Glomerular visceral epithelial cell (primary cell): ENCODE measurements around the gene MYT1.
"Not testable (repeated sequence)": the region's sequence is repeated elsewhere in the genome, so short reads cannot be mapped to it uniquely, and the experiment has no call there.

Experiments
- DNase-seq: peaks from one replicate; pipeline ENCODE4 v3.0.0-alpha.2; 2016; ENCODE audit errors: extremely low spot score

The MYT1 gene

DNA sequence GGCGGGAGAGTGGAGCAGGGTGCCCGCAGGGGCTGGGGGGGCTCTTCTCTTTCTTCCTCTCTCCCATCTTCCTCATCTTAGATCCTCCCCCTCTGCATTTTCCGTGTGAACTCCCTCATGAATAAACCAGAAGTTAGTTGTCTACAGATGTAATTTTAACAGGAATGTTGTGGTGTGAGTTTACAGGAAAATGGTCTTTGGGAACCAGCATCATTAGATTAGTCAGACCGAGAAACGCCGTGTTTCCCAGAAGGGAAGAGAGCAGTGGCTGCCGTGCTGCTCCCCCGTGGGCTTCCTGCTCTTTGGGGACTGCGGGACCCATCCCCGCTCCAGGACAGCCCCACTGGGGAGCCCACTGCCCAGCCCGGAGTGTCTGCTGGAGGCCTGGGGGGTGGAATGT, 3.4 kb downstream of the MYT1 start:
- no peak for DNase-seq

DNA sequence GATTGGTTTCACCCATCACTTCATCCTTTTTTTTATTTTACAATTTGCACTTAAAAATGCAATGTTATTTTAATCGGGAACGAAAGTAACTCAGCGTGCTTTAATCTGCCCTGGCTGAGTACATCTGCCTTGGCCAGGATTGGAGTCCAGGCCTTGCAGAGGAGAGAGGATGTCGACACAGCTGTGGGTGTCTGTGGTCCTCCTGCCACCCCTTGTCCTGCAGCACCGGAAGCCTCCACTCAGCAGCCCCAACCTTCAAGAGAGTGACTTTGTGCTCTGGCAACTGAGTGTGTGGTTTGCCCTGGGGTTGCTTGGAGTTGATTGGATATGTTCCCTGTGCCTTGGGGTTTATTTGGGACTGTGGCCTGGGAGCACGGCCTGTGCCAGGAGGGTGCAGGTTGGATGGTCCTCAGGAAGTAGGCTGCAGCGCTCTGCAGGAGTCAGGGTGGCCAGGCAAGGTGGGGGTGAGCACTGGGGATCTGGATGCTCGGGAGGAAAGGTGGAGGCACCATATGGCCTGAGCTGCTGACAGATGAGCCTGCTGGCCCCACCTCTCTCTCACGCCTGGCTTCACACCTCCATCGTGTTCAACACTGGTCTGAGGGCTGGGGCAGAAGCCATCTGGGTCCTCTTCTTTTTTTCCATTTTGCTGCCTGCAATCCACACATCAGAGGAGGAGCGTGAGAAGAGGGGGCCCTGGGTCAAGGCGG, 4.3 kb downstream of the MYT1 start:
- DNase-seq, result no peak

DNA sequence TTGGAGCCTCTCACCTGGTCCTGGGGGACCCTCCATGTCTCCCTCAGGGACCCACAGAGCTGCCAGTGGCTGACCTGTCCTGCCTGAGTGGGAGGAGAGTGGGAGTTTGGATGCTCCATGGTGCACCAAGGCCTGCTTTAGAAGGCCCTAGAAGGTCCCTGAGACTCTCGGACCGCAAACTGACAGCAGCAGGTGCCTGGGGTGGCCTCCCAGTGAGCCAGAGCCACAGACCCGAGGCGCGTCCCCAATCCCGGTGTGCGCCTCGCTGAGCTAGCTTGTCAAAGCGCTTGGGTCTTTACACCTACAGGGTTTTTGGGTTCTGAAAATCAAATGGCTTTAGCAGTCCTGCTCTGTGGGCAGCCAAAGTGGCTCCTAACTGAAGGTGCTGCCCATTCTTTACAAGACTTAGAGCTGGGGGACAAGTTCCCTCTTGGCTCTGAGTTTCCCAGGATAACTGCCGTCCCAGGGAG, 4.9 kb downstream of the MYT1 start:
- no peak for DNase-seq

DNA sequence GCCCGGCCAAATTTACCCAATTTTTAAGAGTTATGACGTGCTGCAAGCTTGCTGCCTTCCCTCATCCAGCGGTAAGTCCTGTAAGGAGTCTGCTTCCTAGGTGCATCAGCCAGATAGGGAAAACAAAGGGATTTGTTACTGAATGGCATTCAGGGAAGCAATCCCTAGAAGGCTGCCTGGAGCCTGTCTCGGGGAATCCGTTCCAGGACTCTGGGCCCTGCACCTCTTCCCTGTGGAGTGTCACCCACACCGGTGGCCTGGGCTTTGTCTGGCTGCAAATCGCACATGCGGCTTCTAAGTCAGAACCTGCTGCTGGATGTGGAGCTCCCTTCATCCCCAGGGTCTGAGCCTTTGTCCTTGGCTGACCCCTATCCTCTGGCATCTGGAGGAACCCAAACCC, 7.0 kb downstream of the MYT1 start:
- no peak for DNase-seq

DNA sequence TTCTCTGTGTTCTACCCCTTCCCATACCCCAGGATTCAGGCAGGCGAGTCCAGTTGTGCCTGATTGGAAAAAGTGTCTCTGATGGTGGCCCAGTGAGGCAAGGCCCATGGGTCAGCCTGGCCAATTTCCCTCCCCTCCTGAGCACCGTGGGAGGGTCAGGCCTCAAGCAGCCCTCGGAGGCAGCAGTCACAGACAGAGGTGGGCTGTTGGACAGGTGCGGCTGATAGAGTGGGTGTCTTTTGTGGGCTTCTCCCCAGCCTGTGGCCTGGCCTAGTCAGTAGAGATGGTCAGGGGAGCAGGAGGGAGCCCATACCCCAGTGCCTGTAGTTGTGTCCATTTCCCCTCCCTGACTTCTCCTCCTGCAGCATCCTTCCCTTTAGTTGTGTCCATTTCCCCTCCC, 8.9 kb downstream of the MYT1 start:
- no peak for DNase-seq

DNA sequence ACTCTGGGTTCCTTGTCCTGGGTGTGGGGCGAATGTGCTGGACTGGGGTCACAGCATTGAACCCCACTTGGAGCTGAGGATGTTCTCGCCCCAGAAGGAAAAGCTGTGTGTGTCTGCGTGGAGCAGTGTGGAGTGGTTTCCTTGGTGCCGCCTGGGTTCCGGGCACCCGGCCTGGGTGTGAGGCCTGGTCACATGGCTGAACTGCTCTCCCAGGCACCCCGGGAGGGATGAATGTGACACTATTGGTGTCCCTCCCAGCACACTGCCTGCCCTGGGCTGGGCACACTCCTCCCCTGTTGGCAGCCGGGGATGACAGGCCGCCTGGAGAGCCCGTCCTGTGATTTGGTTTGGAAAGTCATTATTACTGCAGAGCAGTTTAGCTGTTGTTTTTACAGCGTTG, 12.3 kb downstream of the MYT1 start:
- no peak for DNase-seq

DNA sequence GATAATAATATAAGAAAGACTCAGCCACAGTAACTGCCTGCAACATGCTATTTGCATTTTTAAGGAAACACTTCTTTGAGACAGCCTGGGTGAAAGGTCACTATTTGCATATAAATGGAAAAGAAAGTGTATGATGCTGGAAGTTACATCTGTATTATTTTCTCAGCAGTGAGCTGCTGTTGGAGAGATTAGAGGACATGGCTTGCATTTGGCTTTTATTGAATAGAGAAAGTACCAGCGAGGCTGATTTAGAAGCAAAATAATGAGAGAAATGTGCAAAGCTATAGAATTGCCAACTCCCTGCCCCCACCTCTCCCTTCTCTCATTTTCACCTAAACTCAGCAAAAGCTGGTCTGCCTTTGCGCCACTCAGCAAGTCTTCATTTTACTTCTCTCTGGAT, 12.7 kb downstream of the MYT1 start:
- no peak for DNase-seq

DNA sequence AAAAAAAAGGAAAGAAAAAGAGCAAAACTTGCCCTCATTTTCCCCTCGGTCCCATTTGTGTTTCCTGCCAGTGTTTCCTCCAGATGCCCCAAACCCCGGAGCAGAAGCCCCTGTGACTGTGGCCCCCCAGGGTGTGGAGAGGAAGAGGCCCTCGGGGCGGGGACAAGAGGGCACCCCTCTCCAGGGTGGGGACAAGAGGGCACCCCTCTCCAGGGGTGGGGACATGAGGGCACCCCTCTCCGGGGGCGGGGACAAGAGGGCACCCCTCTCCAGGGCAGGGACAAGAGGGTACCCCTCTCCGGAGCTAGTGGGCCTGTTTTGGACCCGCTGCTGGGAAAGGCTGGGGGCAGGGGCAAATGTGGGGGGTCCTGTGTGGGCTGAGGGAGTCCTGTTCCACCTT, 13.1 kb downstream of the MYT1 start:
- DNase-seq, result no peak

DNA sequence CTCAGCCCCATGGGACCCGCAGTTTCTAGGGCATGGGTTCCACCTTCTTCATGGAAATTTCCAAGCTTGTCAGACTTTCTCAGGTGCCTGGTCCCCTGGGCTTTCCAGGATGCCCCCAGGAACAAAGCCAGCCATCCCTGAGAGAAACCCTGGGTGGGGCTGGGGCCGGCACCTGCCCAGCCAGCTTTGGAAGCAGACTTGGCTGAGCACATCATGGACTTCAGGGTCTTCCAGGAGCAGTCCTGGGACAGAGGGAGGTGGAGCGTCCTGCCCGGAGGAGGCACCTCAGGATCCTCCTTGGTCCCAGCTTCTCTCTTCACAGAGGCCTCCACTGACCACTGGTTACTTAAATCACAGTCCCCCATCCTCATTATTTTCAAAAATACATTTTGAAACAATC, 13.5 kb downstream of the MYT1 start:
- no peak for DNase-seq

DNA sequence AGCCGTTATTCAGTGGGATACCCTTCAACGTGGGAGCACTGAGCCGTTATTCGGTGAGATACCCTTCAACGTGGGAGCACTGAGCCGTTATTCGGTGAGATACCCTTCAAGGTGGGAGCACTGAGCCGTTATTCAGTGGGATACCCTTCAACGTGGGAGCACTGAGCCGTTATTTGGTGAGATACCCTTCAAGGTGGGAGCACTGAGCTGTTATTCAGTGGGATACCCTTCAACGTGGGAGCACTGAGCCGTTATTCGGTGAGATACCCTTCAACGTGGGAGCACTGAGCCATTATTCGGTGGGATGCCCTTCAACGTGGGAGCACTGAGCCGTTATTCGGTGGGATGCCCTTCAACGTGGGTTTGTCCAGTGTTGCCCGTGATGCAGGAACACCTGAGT, 14.7 kb downstream of the MYT1 start:
- DNase-seq, result not testable (repeated sequence)

DNA sequence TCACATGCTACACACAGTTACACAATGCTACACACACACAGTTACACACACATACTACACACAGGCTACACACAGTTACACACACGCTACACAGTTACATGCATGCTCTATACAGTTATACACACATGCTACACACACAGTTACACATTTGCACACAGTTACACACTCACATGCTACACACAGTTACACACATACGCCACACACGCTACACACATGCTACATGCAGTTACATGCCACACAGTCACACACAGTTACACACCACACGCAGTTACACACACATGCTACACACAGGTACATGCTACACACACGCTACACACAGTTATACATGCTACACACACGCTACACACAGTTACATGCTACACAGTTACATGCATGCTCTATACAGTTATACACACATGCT, 15.6 kb downstream of the MYT1 start:
- DNase-seq, result no peak

DNA sequence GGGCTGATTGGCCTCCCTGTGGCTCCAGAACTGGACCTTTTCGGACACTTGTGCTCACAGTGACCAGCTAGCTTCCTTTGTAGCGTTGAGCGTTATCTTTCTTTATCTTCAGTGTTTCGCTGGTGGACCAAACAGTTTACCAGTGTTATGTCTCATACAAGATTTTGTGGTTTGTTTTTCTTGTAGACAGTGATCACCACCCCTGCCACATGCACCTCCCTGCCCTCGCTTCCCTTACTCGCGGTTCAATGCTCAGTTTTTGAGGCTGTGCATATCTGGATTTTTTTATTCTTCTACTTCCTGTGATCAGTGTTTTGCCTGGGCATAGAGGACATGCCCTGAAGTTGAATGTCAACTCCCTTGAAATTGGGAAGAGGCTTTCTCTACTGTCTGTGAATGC, 16.4 kb downstream of the MYT1 start:
- no peak for DNase-seq

DNA sequence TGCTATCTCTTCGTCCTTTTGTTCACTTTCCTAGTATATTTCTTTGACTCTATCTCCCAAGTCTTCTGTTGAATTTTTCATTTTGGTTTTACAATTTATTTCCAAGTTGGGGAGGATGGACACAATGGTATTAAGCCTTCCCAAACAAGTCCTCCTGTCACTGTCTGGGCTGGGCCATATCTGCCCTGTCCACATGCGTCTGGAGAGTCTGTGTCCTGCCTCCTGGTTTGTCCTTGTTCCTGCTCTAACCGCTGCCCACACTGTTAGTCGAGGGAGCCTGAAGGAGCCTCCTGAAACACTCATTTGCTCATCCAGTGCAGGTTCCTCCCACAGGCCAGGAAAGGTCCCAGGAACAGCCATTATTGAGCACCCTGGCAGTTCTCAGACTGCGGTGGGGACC, 17.1 kb downstream of the MYT1 start:
- no peak for DNase-seq

DNA sequence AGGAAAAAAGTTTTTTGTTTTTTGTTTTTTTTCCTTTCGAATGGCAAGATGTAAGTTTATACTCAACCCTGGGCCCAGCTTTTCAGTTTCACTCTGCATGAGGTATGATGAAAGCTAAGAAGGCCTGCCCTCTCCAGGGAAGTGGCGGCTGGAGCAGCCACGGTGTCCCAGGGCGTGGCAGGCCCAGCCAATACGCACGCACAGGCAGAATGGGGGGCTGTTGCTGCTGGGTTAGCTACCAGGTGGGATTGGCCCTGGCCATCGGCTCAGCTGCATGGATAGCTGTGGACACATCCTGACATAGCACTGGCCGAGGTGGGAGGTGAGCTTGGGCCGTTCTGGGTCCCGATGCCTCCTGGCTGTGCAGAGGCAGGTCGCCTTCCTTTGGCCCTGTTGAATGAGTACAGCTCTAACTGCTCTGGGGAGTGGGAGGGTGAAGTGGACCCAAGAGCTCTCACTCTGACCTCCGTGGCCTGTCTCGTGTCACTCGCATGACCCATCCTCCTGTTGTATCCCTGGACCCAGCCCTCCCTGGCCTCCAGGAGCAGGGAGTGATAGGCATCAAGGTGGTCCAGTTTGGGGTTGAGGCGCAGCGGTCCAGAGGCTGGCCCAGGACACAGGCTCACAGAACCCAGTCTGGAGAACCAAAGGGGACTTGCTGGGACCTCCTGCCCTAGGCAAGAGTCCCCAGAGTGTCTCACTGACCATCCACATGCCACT, 18.1 kb downstream of the MYT1 start:
- no peak for DNase-seq

DNA sequence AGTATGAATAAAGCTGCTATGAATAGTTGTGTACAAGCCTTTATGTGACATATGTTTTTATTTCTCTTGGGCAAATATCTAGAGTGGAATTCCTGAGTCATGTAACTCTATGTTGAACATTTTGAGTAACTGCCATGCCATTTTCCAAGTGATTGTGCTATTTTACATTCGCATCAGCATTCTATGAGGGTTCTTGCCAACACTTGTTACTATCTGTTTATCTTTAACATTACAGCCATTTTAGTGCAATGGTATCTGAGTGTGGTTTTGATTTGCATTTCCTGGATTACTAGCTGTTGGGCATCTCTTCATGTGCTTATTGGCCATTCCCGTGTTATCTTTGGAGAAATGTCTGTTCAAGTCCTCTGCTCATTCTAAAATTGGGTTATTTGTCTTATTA, 19.1 kb downstream of the MYT1 start:
- DNase-seq, result no peak

DNA sequence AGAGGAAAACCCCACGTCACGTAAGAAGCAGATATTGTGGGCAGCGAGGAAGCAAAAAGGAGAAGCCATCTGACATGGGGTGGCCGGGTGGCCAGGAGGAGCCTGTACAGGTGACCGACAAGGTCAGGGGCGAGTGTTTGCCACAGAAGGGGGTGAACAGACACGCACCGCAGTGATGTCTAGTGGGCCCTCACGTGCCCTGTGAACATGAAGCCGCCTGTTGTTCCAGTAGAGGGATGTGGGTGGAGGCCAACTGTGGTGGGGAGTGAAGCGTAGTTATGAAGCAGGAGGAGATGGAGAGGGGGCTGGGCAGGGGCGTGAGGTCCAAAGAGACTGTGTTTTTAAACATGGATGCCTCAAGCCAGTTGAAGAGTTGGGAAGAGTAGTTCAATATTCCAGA, 20.5 kb downstream of the MYT1 start:
- DNase-seq, result no peak

DNA sequence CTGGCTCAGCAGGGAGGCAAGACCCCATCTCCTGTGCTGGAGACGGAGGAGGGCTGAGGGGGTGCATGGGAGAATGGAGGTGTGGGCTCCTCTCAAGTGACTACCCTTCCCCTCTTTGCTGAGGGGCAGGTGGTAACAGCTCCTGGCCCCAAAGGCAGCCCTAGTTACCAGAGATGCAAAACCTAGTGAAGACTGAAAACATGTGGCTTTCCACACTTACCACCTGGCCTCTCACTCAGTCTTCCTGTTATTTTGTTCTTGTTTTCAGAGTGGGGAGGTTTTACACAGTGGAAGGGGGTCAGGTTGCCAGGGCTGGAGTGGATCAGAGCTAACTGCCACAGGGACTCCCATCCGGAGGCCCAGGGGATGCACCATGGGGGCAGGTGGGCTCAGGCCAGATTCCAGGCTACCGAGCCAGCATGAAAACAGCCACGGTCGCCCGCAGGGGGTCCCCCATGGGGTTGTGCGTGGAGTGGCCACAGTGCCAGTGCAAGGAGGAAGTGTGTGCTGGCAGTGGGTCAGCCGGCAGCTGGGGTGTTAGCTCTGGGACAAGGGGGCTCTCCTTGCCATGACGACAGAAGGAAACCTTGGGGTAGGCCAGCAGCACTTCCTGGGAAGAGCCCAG, 21.1 kb downstream of the MYT1 start:
- no peak for DNase-seq

DNA sequence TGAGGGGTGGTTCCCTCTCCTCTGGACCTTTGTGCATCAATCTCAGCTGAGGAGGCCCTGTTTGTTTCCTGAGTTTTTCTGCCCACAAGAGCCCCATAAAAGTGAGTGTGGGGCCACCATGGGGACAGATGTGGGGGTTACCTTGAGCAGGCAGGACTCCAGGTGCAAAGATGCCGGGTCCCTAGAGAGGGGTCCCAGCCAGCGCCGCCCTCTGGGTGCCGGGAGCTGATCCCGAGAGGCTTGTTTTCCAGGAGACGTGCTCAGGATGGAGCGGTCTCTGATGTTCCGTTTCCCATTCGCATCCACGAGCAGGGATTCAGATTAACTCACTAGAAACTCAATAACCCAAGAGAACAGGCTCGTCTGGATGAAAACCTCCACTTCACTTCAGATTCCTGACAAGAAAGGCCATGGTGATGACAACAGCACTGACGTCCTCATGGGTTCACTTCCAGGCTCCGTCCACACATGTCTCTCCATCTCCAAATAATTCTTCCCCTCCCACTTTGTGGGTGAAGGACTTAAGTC, 21.9 kb downstream of the MYT1 start:
- no peak for DNase-seq

DNA sequence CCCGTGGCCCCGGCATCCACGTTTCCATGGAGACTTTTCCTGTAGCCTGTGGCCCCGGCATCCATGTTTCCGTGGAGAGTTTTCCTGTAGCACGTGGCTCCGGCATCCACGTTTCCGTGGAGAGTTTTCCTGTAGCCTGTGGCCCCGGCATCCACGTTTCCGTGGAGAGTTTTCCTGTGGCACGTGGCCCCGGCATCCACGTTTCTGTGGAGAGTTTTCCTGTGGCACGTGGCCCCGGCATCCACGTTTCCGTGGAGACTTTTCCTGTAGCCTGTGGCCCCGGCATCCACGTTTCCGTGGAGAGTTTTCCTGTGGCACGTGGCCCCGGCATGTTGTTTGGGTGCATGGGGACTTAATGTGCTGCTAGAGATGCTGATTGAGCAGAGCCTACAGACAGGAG, 23.0 kb downstream of the MYT1 start:
- not testable (repeated sequence) for DNase-seq

DNA sequence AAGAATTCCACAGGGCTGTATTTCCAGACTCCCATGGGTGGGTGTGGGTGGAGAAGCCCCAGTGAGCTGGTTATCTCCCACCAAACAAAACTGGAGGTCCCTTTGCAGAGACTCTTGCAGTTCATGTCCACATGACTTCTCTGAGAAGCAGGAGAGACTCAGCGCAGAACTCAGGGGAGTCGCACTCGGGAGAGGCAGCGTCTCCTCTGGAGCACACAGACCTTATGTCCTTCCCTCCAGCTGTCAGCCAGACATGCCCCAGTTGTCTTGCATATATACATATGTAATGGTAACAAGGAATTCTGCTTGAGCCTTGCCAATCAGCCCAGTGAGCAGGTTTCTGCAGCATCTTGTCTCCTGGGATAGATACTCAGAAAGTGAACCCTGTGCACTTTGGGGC, 23.8 kb downstream of the MYT1 start:
- DNase-seq, result no peak

DNA sequence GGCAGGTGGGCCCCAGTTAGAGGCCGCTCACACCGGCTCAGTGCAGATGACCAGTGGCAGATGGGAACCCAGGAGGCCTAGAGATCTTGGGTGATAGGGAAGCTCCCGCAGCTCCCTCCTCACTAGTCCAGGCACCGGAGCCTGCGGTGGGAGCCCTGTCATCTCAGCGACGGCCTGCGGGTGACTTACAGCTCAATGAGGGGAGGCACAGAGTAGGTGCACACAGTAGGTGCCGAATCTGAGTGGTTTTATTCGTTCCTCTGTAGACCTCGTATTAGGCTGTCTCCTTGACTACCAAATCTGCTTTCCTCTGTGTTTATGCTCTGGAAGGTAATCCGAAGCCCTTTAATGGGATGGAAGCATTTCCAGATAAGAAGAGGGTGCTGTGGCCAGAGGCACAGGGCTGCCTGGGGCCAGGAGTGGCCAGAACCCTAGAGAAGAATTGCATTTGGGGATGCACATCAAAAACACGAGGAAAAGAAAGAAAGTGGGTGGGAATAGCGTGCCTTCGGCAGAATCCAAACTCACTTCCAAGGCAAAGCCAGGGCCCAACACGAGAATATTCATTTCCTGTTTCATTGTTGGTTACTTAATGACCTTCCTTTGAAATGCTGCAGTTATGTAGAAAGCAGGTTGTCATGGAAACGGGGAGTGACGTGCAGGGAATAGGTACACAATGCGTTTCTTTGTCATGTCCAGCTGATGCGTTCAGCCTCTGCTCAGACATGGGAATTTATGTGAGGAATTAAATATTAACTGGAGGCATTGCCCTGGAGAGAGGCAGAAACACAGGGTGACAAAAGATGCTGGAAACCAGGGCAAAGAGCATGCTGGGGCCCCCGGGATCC, 24.7 kb downstream of the MYT1 start:
- DNase-seq, result peak; percentile 47

DNA sequence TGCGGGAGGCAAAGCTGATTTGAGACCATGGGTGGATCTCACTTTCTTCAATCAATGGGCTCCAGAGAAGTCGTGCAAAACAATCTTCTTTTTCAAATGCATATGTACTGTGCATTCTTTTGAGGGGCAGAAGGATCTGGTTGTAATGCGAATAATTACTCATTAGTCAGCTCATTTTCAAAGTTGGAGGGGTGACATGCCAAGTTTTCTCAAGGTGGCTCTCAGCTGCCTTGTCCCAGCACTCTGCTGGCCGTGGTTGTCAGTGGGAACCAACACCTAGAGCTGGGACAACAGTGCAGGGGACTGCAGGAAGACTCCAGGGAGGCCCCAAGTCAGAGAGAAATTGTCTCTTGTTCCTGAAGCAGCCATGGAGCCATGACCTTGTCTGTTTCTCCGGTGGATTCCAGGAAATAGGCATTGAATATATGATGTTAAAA, 25.3 kb downstream of the MYT1 start:
- no peak for DNase-seq
